ENCODE results near the gene MYLK3.

The MYLK3 gene

DNA sequence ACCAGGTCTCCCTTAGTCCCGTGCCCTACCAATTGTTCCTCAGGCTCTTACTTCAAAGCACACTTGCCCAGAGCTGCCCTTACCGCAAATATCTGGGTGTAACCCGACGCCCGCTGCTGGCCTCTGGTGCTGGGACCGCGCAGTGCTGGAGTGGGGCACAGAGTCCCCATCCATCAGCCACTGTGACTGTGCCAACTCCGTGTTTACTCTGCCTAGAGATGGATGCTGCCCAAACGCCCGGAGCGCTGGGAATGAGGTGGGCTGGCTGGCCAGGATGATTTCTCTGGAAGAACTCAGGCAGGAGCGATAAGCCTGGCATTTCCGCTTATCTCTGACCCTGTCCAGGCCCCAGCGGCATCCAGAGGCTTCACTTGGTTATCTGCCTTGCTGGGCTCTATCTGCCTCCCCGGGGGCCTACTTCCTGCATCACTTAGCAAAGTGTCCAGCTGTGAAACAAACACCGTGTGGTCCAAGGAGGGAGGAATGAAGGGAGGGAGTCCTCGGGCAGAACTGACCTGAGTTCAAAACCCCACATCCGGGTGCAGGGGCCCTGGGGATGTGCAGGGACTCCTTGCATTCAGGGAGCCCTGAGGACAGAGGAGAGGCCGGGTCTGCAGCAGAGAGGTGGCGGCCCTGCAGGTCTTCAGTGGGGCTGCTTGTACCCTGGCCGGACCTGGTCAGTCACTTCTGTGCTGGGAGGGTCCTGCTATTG is 9.4 kb upstream of the MYLK3 start:
- no peak for DNase-seq

- DNase-seq = no peak
These were observed 8.6 kb upstream of the MYLK3 start for GRCh38 chr16:46756772-46757171.

GRCh38 chr16:46753015-46753414 is 4.9 kb upstream of the MYLK3 start:
- DNase-seq = no peak

DNA sequence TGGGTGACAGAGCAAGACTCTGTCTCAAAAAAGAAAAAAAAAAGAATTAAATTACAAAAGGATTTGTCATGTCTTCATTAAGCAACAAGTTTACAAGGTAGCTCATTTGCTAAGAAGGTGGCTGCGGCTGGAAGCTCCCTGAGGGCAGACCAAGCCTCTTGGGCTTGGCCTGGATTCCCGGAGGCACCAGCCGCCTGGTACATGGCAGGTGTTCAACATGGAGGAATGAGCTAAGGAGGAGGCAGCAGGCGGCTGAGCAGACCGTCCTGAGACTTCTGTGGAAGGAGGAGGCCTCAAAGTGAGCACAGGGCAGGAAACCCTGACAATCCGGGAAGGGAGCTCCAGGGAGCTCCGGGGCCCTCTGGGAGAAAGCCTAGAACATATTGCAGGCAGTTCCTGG is 3.2 kb upstream of the MYLK3 start:
- no peak for DNase-seq

DNA sequence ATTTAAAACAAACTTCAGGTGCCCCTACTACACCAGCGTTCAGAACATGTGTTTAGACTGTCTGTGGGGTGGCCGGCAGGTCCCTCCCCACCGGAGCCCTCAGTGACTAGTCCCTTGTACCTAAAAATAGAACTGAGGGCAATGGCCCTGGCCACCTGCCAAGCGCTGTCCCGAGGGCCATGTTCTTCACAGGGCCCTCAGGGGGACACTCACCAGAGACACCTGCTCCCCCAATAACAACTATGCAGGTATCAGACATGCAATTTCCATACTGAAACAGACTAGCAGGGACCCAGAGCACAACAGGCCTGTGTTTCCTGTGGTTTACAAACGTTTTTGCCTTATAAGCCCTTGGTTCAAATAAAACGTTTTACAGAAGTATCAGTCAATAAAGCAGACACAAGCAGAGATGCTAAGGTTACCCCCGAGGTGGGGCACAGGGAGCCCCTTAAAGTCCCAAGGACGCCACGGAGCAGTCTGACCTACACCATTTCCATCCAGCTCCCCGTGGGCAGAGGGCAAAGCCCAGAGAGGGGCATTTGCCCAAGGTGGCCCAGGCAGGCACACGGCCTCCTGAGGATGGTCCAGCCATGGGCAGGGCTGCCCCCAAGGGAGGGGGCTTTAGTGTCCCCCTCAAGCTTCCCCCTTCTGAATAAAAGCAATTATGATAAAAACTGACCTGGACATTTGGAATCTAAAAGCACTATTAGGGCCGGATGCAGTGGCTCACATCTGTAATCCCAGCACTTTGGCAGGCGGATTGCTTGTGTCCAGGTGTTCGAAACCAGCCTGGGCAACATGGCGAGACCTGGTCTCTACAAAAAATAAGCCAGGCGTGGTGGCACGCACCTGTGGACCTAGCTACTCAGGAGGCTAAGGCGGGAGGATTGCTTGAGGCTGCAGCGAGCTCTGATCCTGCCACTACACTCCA is 896 bp upstream of the MYLK3 start:
- DNase-seq = no peak

DNA sequence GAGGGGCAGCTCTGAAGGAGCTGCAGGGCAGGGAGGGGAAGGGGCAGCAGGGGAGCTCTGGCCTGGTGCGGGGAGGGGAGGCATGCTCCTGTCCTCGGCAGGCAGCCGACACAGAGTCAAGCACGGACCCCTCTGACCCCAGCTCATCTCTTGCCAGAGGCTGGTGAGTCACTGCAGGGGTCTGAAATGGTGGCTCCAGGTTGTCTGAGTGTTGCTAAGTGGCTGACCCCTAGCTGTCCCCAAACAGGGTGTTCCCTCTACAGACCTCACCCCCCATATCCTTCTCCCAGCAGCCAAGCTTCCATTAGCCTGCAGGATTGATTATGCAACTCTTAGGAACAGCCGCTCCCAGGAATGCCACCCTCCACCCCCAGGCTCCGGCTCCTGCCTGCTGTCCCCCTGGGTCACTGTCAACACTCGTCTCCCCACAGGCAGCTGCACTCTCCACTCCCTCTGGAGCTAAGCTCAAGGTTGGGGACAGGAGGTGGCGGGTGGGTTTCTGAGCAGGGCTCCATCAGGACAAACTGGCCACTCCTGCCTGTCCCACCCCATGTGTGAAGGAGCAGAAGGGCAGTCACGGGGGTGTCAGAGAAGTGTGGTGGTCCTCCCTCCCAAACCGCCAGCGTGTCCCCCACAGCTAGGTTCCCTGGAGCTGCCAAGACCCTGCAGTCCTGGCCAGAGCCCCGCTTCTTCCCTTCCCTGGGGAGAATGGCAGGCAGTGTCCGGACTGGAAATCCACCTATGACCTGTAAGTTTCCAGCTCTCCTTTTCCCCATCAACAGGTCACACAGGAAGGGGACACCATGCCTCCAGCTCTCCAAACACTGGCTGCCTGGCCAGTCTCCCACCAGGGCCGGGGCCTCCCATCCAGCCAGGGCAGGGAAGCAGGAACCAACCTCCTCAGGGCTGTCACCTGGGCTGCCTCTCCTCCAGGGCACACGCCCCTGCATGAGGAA is 1.0 kb downstream of the MYLK3 start:
- DNase-seq = no peak

- no peak for DNase-seq
These were observed 2.5 kb downstream of the MYLK3 start for GRCh38 chr16:46745617-46746016.

DNA sequence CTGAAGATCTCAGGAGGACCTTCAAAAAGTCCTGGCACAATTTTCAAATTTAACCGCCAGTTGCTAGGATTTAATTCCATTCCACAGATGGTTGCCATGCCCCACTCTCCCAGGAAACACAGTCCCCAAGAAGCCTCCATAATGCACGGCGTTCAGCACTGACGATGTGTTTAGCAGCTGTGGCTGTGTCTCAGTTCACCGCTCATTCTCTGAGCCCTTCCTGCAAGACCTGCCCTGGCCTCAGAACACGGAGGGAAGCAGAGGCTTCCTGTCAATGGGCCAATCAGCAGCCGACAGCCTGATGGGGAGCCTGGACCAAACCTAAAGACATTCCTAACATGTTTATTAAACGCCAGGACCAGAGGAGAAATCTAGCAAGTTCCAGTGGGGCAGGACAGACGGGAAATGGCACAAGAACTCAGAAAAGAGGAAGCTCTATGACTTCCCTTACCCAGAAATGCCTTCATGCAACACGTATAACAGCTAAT is 4.9 kb downstream of the MYLK3 start:
- no peak for DNase-seq

DNA sequence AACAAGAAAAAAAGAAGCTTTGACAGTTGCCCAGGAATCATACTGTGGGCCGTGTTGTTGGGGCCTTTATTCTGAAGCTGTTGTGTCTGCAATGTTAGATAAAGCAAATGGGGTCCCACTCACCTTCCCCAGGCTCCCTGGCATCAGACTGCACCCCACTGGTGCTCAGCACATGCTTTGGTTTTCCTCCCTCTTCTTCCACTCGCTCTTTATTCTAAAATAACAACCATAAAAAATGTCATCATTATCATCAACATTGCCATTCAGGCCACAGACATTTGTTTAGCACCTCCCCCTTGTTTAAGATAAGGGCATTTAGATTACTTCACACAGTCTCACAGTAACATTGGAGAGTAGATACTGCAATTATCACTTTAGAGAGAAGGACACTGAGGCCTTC is 8.2 kb downstream of the MYLK3 start:
- no peak for DNase-seq

- DNase-seq = no peak
These were observed 10.4 kb downstream of the MYLK3 start for GRCh38 chr16:46737621-46738214.

DNA sequence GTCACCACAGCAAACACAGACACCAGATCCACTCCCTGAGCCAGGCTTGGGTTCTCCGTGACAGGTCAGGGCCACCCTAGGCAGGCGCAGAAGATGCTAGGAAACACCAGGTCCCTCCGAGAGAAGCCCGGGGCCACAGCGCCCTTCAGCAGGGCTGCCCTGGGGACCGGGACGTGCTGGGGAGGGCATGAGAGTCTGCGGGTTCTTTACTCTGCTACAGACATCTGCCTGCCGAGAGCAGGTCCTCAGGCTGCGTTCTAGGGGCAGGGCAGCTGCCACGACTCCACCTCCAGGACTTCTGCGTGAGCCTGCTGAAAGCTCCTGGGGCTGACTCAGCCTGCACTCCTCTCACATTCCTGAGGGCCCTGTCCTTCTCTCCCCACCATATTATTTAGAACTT is 11.4 kb downstream of the MYLK3 start:
- no peak for DNase-seq

DNA sequence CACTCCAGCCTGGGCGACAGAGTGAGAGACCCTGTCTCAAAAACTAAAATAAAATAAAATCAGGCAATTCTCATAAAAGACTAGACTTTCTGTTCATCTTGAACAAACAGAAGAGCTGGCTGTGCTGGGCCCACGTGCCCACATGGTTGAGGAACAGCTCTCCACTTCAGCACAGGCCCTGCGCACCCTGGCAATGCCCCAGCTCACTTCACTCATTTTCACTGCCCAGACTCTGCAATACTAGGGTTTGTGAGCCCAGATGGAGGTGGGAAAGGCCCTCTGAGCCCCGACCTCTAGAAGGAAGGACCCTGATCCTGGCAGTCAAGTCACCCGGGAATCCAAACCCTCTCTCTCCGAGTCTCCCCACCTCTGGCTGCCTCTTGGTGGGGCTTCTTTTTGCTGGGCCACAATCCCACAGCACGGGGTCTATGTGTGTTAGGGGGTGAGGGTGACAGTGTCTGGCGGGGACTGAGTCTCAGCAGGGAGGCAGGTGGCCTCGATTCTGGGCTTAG is 14.8 kb downstream of the MYLK3 start:
- no peak for DNase-seq

DNA sequence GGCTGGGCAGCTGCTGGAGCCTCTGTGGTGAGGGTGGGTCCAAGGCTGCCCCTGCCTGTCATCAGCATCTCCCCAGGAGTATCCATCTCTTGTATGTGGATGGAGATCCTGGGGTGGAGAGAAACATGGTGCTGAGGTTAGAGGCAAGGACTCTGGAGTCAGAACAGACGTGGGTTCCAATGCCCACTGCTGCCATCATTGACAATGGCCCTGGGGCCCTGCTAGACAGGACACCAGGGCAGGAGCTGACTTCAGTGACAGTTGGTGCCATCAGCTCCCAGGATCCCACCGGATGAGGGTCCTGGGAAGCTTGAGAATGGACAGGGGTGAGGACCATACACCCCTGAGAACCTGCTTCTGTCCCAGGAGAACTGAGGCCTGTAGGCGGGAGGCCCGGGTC is 15.6 kb downstream of the MYLK3 start:
- DNase-seq = no peak

DNA sequence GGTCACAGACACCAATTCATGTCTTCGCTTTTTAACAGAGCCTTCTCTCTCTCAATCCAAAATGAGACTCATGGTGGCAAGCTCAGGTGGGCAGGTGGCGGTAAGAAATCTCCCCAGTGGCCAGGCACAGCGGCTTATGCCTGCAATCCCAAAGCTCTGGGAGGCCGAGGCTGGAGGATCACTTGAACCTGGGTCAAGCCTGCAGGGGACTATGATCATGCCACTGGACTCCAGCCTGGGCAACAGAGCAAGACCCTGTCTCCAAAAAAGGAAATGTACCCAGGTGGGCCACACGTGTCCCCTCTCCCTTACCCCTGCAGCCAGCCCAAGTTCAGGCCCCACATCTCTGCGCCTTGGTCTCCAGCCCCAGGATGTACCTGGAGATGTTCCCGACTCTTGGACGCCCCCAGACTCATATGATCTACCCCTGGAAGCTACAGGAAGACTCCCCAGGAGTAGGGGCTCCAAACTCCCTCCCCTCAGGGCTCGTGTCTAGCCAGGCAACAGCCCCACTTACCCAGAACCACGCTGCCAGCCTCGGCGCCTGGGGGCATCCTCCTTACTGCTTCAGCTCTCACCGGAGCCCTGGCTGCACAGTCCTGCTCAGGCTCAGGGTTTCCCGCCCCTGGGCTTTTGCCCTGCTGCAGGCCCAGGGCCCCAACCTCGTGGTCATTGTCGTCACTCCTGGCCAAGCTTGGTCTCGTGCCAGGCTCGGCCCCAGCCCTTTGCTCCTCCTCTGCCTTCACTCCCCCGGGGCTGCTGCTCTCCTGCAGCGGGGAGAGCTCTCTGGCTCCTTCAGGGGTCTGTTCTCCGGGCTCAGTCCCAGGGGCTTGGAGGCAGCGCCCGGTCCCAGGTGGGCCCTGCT is 16.2 kb downstream of the MYLK3 start:
- DNase-seq = no peak

DNA sequence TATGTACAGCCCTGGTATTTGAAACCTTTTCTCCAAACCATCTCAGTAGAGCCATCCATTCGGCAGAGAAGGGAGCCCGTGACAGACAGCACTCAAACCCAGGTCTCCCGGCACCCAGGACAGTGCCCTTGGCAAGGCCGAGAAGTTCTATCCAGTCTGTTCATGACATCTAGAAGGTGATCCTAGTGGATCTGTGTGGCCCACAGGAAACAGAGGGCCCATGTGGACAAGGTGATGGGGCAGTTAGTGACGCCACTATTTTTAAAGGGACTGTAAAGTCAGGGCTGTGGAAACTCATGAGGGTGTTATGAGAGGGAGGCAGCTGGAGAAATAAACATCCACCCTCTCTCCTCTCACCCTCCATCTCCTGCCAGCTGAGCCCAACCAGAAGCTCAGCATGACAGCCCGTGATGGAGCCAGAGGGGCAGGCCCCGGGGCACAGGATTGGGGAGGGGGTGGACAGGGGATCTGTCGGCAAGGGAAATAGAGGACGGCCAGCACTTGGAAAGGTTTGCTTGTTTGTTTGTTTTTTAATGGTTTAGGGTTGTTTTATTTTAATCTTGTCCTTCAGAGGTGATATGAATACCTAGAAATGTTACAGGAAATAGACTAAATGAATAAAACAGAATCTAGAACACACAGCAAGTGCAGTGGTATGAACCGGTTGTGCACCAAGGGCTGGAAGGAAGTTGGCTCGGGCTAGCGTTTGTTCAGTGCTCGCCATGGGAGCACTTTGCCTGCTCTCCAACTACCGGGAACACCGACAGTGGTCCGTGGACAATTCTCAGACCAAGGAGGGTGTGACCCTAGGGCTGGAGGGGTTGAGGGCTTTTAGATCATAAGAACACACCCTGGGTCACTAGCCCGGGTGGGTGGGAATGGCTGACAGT is 17.1 kb downstream of the MYLK3 start:
- DNase-seq = no peak

DNA sequence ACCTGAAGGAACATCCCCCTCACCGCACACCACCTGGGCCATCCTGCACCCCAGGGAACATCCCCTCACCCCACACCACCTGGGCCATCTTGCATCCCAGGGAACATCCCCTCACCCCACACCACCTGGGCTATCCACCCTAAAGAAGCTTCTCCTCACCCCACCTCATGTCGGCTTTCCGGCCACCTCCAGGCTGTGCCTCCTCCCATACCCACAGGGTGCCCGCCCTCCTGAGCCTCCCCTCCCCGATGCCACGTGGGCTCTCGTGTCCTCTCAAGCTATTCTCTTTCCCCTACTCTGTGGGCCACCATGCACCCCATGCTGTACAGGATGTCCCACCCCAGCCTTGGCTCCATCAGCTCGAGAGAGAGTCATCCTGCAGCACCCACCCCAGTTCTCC is 18.0 kb downstream of the MYLK3 start:
- DNase-seq = no peak

DNA sequence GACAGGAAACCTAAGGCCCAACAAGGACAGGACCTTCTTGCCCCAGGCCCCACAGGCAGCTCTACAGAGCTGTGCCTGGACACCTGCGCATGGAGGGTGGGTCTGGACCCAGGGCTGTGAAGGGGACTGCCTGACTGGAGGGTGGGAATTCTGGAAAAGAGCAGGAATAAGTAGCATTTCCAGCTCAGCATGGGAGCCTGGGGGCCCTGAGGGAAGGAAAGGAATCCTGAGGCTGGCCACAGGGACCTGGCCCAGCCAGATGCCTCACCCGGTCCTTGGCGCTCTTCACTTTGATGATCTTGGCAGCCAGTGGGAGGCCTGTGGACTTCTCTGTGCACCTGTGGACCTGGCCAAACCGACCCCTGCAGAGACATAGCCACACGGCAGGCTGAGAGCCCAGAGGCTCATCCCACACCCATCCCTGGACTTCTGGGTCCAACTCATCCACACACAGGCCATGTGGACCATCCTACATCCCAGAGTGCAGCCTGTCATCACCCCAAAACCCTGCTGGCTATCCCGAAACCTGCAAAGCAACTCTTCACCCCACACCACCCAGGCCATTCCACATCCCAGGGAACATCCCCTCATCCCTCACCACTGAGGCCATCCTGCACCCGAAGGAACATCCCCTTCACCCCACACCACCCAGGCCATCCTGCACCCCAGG is 18.7 kb downstream of the MYLK3 start:
- DNase-seq = no peak

GRCh38 chr16:46728806-46729205 is 19.3 kb downstream of the MYLK3 start:
- no peak for DNase-seq

DNA sequence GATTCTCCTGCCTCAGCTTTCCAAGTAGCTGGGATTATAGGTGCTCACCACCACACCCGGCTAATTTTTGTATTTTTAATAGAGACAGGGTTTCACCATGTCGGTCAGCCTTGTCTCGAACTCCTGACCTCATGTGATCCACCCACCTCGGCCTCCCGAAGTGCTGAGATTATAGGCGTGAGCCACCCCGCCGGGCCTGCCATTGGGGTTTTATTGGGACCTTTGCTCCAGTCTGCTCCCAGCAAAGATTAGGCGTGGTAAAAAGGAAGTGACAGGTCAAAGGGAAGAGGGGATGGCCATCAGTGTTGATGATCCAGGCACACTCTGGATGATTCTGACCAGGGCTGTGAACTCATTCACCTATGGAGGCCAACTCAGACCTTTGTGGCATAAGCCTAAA is 20.5 kb downstream of the MYLK3 start:
- no peak for DNase-seq

All from right kidney (tissue), 1 donor.